Measurements from ENCODE around the gene RIMS3.

GRCh38 chr1:40711465-40712404 is 46.3 kb upstream of the RIMS3 start:
- TF ChIP-seq CTCF (conservative IDR thresholded peaks at IDR 0.05; ENCODE audit: low read length), result no peak
- TF ChIP-seq EZH2phosphoT487 (IDR thresholded peaks at IDR 0.05; ENCODE audit: borderline replicate concordance), result no peak
